ENCODE data around the gene CP.

CP gene

GRCh38 chr3:149122721-149123578 lies 98.7 kb downstream of the CP start:
- no peak for DNase-seq (ENCODE audit: low read depth in 2 of 2)

Measured in stimulated activated CD8-positive, alpha-beta memory T cell treated with anti-CD3 and anti-CD28 coated beads, Interleukin-2, amount 100 ng/mL, for 48 hours (primary cell).